ENCODE results near the gene GNB1L. TPM values are rescaled to one million over a fixed set of nuclear protein-coding genes. Genes with fewer than 3 reads are reported as not detected.
A peak's percentile ranks its signal among the peaks of the same experiment; 100 is the strongest.

Gene GNB1L
- total RNA-seq, 5 donors from 2014 or later (not counting 1 experiment from before 2014, with no cell fraction given) = 4.8 to 13.7 (median 12.9) TPM

- 90% methylated on average over 10 of the region's 12 CpGs for WGBS (ENCODE audit: insufficient coverage)
- peaks cover 5 to 6% of the 10 kb centered on the region in 2 donors for H3K36me3 ChIP-seq (ENCODE audit: control insufficient read depth in 2 of 2, extremely low read depth in 1 of 2, insufficient read depth in 1 of 2, low read length in 1 of 2)
- no peak overlapping the region for H3K4me3 ChIP-seq (ENCODE audit: control insufficient read depth in 1 of 2, extremely low read depth in 1 of 2, low read length in 1 of 2)
- Mint-ChIP-seq H3K36me3 (no peaks in the 10 kb centered on the region), H3K4me3 (peak overlapping the region in 1 of 3 donors; percentile 55), H3K9me3 (no peaks in the 10 kb centered on the region), H3K27me3 (no peaks in the 10 kb centered on the region), H3K27ac (peak overlapping the region; percentile 65 to 84), H3K4me1 (peaks cover 0 to 13% (median 13%) of the 10 kb centered on the region in 3 donors)
- peak overlapping the region; percentile 8 for H3K27ac ChIP-seq (ENCODE audit: low read length)
- CTCF ChIA-PET = no interaction called here
- DNase-seq (peak in 1 of 35 experiments; percentile 21), ATAC-seq (replicated peaks in 1 of 4) (no peak)
- H3K4me1 ChIP-seq (ENCODE audit: control insufficient read depth in 1 of 2, extremely low read depth in 1 of 2, insufficient read depth in 2 of 2, low read length in 2 of 2) = peaks cover 6 to 41% of the 10 kb centered on the region in 2 experiments
- H3K27me3 ChIP-seq (replicated peaks in 1 of 2; ENCODE audit: control insufficient read depth in 2 of 2, extremely low read depth in 1 of 2, insufficient read depth in 2 of 2, low read length in 1 of 2) = peaks cover 0 to 13% of the 10 kb centered on the region in 2 experiments
- no peaks in the 10 kb centered on the region for H3K9me3 ChIP-seq
- POLR2A ChIA-PET = no interaction called here
Measured at GRCh38 chr22:19875061-19875530, 20.4 kb upstream of the GNB1L start.

GRCh38 chr22:19874307-19875060, 19.8 kb upstream of the GNB1L start:
- ChIA-PET POLR2A (no interaction called here), CTCF (no interaction called here)

GRCh38 chr22:19873960-19874306, 19.3 kb upstream of the GNB1L start:
- H3K4me1 Mint-ChIP-seq = peaks cover 0 to 13% (median 13%) of the 10 kb centered on the region in 3 donors
- peak overlapping the region; percentile 65 to 84 for H3K27ac Mint-ChIP-seq
- peaks cover 0 to 13% of the 10 kb centered on the region in 2 experiments for H3K27me3 ChIP-seq (replicated peaks in 1 of 2; ENCODE audit: control insufficient read depth in 2 of 2, extremely low read depth in 1 of 2, insufficient read depth in 2 of 2, low read length in 1 of 2)
- H3K4me3 ChIP-seq (ENCODE audit: control insufficient read depth in 1 of 2, extremely low read depth in 1 of 2, low read length in 1 of 2) = no peak overlapping the region
- ChIA-PET CTCF (no interaction called here), POLR2A (no interaction called here)
- H3K27me3 Mint-ChIP-seq = no peaks in the 10 kb centered on the region
- peak overlapping the region in 1 of 3 donors; percentile 55 for H3K4me3 Mint-ChIP-seq
- H3K27ac ChIP-seq (ENCODE audit: low read length) = peak overlapping the region; percentile 35
- DNase-seq = peak in 1 of 35 experiments; percentile 3
- H3K9me3 ChIP-seq = no peaks in the 10 kb centered on the region
- peaks cover 6 to 41% of the 10 kb centered on the region in 2 experiments for H3K4me1 ChIP-seq (ENCODE audit: control insufficient read depth in 1 of 2, extremely low read depth in 1 of 2, insufficient read depth in 2 of 2, low read length in 2 of 2)
- no peaks in the 10 kb centered on the region for H3K9me3 Mint-ChIP-seq
- H3K36me3 ChIP-seq (ENCODE audit: control insufficient read depth in 2 of 2, extremely low read depth in 1 of 2, insufficient read depth in 1 of 2, low read length in 1 of 2) = peaks cover 4 to 5% of the 10 kb centered on the region in 2 donors
- peak in 3 of 4 experiments; percentile 13 to 21 (median 16) for ATAC-seq (replicated peaks in 1 of 4)
- WGBS (ENCODE audit: insufficient coverage) = 48% methylated on average over 6 of the region's 7 CpGs
- H3K36me3 Mint-ChIP-seq = no peaks in the 10 kb centered on the region

More at GRCh38 chr22:19874307-19875060, 19.8 kb upstream of the GNB1L start:
- peaks cover 6 to 41% of the 10 kb centered on the region in 2 experiments for H3K4me1 ChIP-seq (ENCODE audit: control insufficient read depth in 1 of 2, extremely low read depth in 1 of 2, insufficient read depth in 2 of 2, low read length in 2 of 2)
- WGBS (ENCODE audit: insufficient coverage) = 36% methylated on average over 25 of the region's 27 CpGs
- peak overlapping the region; percentile 35 for H3K27ac ChIP-seq (ENCODE audit: low read length)
- H3K4me3 ChIP-seq (ENCODE audit: control insufficient read depth in 1 of 2, extremely low read depth in 1 of 2, low read length in 1 of 2) = no peak overlapping the region
- DNase-seq (peak in 26 of 35 experiments; percentile 13 to 62 (median 33)), ATAC-seq (replicated peaks in 1 of 4) (peak; percentile 87 to 88 (median 87))
- H3K36me3 ChIP-seq (ENCODE audit: control insufficient read depth in 2 of 2, extremely low read depth in 1 of 2, insufficient read depth in 1 of 2, low read length in 1 of 2) = peaks cover 5 to 6% of the 10 kb centered on the region in 2 donors
- H3K9me3 Mint-ChIP-seq = no peaks in the 10 kb centered on the region
- peak overlapping the region; percentile 65 to 84 for H3K27ac Mint-ChIP-seq
- no peaks in the 10 kb centered on the region for H3K9me3 ChIP-seq
- no peaks in the 10 kb centered on the region for H3K36me3 Mint-ChIP-seq
- peaks cover 0 to 13% of the 10 kb centered on the region in 2 experiments for H3K27me3 ChIP-seq (replicated peaks in 1 of 2; ENCODE audit: control insufficient read depth in 2 of 2, extremely low read depth in 1 of 2, insufficient read depth in 2 of 2, low read length in 1 of 2)
- peaks cover 0 to 13% (median 13%) of the 10 kb centered on the region in 3 donors for H3K4me1 Mint-ChIP-seq
- no peaks in the 10 kb centered on the region for H3K27me3 Mint-ChIP-seq
- H3K4me3 Mint-ChIP-seq = peak overlapping the region in 2 of 3 donors; percentile 25 to 55

GRCh38 chr22:19873138-19873959, 18.7 kb upstream of the GNB1L start:
- H3K27ac Mint-ChIP-seq = peak overlapping the region; percentile 65 to 84
- no peaks in the 10 kb centered on the region for H3K27me3 Mint-ChIP-seq
- H3K9me3 Mint-ChIP-seq = no peaks in the 10 kb centered on the region
- Histone ChIP-seq H3K36me3 (ENCODE audit: control insufficient read depth in 2 of 2, extremely low read depth in 1 of 2, insufficient read depth in 1 of 2, low read length in 1 of 2) (peaks cover 0 to 4% of the 10 kb centered on the region in 2 donors), H3K27ac (ENCODE audit: low read length) (no peak overlapping the region), H3K9me3 (no peaks in the 10 kb centered on the region), H3K27me3 (replicated peaks in 1 of 2; ENCODE audit: control insufficient read depth in 2 of 2, extremely low read depth in 1 of 2, insufficient read depth in 2 of 2, low read length in 1 of 2) (peaks cover 0 to 13% of the 10 kb centered on the region in 2 experiments), H3K4me1 (ENCODE audit: control insufficient read depth in 1 of 2, extremely low read depth in 1 of 2, insufficient read depth in 2 of 2, low read length in 2 of 2) (peaks cover 6 to 41% of the 10 kb centered on the region in 2 experiments), H3K4me3 (ENCODE audit: control insufficient read depth in 1 of 2, extremely low read depth in 1 of 2, low read length in 1 of 2) (no peak overlapping the region)
- CTCF ChIA-PET = no interaction called here
- H3K4me3 Mint-ChIP-seq = no peak overlapping the region
- peaks cover 3 to 13% (median 13%) of the 10 kb centered on the region in 3 donors for H3K4me1 Mint-ChIP-seq
- ATAC-seq (replicated peaks in 1 of 4) (no peak), DNase-seq (peak in 3 of 35 experiments; percentile 1 to 13 (median 13))
- no peaks in the 10 kb centered on the region for H3K36me3 Mint-ChIP-seq
- 93% methylated on average over 17 of the region's 27 CpGs for WGBS (ENCODE audit: insufficient coverage)
- POLR2A ChIA-PET = no interaction called here

GRCh38 chr22:19872779-19873137, 18.1 kb upstream of the GNB1L start:
- DNase-seq = peak in 3 of 35 experiments; percentile 2 to 22 (median 12)
- H3K9me3 ChIP-seq = no peaks in the 10 kb centered on the region
- POLR2A ChIA-PET = no interaction called here

More at GRCh38 chr22:19872779-19873137, 18.1 kb upstream of the GNB1L start:
- Histone ChIP-seq H3K27me3 (replicated peaks in 1 of 2; ENCODE audit: control insufficient read depth in 2 of 2, extremely low read depth in 1 of 2, insufficient read depth in 2 of 2, low read length in 1 of 2) (peaks cover 0 to 13% of the 10 kb centered on the region in 2 experiments), H3K27ac (ENCODE audit: low read length) (no peak overlapping the region), H3K4me1 (ENCODE audit: control insufficient read depth in 1 of 2, extremely low read depth in 1 of 2, insufficient read depth in 2 of 2, low read length in 2 of 2) (peaks cover 6 to 41% of the 10 kb centered on the region in 2 experiments), H3K36me3 (ENCODE audit: control insufficient read depth in 2 of 2, extremely low read depth in 1 of 2, insufficient read depth in 1 of 2, low read length in 1 of 2) (peaks cover 0 to 4% of the 10 kb centered on the region in 2 donors), H3K4me3 (ENCODE audit: control insufficient read depth in 1 of 2, extremely low read depth in 1 of 2, low read length in 1 of 2) (no peak overlapping the region)
- no peaks in the 10 kb centered on the region for H3K27me3 Mint-ChIP-seq
- no peak for ATAC-seq (replicated peaks in 1 of 4)
- 53% methylated on average over 7 of the region's 7 CpGs for WGBS (ENCODE audit: insufficient coverage)
- no peak overlapping the region for H3K27ac Mint-ChIP-seq
- H3K4me3 Mint-ChIP-seq = no peak overlapping the region
- peaks cover 9 to 13% (median 13%) of the 10 kb centered on the region in 3 donors for H3K4me1 Mint-ChIP-seq
- no peaks in the 10 kb centered on the region for H3K36me3 Mint-ChIP-seq
- H3K9me3 Mint-ChIP-seq = no peaks in the 10 kb centered on the region
- CTCF ChIA-PET = no interaction called here

All from T-cell (primary cell).